Occipital lobe (tissue), 2 donors: ENCODE data around the gene PAQR9. TPM values are rescaled to one million over a fixed set of nuclear protein-coding genes. Genes with fewer than 3 reads are reported as not detected.

Experiments
- DNase-seq: peaks from one replicate; lab custom pipeline; 2025; lab: John Stamatoyannopoulos, UW
- total RNA-seq: library from RNA; depleted of rRNA; stranded (reverse); fragments of >200 nt; gene quantifications from one replicate; pipeline ENCODE4 v1.2.3, GENCODE V29; 2014

The PAQR9 gene
- total RNA-seq, 1 donor from 2014 or later: 0.94 TPM

DNA sequence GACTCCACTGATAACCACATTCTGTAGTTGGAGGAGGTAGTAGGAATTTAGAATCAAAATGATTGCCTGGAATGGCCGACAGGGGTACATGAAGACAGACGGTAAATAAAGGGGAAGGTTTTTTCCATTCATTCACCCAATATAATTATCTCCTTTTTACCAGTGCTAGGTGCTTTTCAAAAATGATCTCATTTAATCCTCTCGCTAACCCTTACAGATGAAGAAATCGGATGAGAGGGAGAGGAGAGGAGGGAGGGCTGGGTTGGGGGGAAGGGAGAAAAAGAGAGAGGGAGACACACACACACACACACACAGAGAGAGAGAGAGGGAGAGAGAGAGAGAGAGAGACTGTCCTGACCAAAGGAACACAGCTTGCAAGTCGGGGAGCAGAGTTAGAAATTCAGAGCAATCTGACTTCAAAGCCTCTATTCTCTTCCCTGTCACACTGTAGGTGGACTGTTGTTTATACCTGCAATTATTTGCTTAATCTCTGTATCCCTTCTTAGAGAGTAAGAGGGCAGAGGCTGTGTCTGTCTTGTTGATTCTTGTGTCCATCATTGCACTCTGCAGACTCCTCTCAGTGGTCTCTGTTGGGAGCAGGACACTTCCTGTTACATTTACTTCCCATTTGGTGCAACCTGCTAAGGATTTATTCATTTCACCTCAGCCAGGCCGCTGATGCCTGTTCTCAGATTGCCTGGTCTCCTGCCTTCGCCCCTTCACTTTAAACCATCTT, 18.7 kb upstream of the PAQR9 start:
- no peak for DNase-seq

- no peak for DNase-seq
These were observed 17.6 kb upstream of the PAQR9 start for GRCh38 chr3:142981108-142981507.

GRCh38 chr3:142977399-142977728, 13.9 kb upstream of the PAQR9 start:
- DNase-seq: no peak

DNA sequence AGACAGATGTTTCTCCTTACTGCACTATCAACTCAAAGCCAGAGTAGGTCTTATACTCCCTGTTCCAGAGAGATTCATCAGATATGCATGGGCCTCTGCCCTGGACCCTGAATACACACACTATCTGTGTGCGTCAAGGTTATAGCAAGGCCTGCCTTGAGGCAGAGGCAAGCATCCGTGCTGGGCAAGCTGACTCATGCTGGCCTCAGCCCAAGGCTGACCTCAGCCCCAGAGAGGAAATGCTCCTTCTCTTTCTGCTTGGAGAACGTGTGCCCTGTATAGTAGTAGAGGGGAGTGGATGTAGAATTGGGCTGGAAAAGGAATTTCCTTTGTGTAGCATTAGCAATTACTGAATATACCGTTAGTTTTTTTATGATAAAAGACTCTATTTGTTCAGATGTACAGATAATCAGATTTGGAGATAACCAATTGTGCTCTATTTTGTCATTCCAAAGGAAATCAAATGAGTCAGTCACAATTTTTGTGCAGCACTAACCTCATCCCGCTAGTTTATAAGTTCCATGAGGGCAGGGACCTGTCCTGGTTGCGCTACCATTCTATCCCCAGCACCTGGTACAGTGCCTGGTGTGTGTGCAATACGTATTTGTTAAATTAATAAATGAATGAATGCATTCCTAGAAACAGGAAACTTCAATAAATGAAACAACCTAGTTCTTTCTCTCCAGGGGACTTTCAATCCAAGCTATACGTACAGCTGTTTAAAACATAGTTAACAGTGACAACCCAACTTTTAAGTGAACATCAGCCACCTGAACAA, 13.3 kb upstream of the PAQR9 start:
- peak; percentile 28 for DNase-seq

- DNase-seq: no peak
These were observed 12.0 kb upstream of the PAQR9 start for GRCh38 chr3:142975316-142975995.

DNA sequence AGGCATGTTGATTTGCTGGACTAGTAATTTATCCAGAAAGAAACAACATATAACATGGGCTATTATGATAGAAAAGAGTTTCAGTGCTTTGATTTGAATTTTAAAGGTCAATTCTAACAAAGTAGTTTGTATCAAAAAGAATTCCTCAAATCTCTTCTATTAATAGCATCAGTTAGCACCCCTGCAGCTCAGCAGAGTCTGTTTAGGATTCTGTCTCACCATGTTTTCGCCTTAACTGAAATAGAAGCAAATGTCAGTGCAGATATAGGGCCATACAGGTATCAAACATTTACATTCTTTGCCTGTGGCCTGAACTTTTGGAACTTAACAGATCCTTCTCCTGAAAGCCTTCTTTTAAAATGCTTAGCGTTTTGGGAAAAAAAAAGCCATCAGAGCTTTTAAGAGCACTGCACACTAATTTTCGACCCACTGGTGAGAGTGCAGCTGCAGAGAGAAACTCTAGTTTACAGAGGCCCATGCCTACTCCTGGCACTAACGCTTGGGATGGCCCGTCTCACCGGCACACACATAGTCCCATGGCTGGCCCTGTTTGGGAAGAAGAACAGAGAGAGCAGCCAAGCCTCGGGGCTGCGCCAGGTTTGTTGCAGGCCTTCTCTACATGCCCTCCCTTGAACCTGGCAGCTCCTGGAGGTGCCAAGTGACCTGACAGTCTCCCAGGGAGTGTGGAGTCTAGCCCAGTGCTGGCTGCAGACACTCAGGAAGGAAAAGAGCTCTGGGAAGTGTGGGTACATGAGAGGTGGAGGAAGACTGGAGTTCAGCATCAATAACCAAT, 9.9 kb upstream of the PAQR9 start:
- no peak for DNase-seq

GRCh38 chr3:142972092-142972753, 8.7 kb upstream of the PAQR9 start:
- DNase-seq: no peak

DNA sequence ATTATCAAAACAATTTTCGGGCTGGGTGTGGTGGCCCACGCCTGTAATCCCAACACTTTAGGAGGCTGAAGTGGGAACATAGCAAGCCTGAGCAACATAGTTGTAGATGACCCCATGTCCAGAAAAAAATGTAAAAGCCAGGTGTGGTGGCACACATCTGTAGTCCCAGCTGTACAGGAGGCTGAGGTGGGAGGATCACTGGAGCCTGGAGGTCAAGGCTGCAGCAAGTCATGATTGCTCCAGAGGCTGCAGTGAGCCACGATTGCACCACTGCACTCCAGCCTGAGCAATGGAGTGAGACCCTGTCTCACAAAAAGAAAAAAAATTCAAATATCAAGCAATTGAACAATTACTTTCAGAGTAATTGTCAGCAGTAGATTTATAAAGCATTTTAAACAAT, 8.0 kb upstream of the PAQR9 start:
- no peak for DNase-seq

GRCh38 chr3:142968319-142969025, 5.0 kb upstream of the PAQR9 start:
- no peak for DNase-seq

- no peak for DNase-seq
These were observed 3.3 kb upstream of the PAQR9 start for GRCh38 chr3:142966808-142967207.

DNA sequence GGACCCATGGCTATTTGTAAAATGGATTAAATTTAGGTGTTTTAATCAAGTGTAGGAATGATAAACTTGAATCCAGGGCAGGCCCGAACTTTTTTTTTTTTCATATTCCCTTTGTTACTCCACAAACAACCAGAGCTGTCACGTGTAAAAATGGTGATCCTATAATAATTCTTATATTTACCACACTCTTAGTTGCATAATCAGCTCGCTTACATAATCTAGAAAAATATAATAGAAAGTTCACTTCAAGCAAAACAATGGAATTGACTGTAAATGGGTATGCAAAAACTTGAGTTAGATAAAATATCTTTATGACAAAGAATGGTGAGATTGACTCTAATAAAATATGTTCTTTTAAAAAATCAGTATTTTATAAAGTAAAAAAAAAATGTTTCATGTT, 2.1 kb upstream of the PAQR9 start:
- no peak for DNase-seq

DNA sequence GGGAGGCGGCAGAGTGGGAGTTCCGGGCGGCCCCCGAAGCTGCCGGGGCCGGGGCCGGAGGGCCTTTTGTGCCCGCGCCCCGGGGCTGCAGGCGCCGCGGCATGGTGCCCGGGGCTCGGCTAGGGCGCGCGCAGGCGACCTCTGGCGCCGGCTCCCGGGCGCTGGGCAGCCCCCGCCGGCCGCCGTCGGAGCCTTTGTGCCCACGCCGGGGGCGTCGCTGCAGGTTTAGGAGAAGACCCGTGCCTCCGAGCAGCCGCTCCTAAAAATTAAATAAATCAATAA, 299 bp downstream of the PAQR9 start:
- no peak for DNase-seq

GRCh38 chr3:142962520-142963233, 797 bp downstream of the PAQR9 start:
- no peak for DNase-seq

GRCh38 chr3:142962175-142962519, 1.3 kb downstream of the PAQR9 start:
- no peak for DNase-seq

DNA sequence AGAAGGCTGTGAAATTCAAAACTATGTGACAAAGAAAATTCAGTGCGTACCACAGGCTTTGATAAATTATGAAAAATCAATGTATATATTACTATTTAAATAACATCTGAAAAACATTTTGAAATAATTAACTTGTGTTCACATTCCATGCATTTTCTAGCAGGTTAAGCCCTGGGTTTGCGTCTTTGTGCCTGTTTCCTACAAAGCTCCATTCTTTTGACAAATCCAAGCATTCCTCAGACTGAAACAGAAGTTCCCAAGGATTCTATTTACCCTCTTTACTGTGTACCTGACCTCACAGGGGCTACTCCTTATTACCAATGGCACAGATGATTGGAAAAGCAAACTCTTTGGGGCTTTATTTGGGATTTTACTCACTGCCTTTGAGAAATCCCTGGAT, 1.9 kb downstream of the PAQR9 start:
- DNase-seq: no peak

- no peak for DNase-seq
These were observed 3.1 kb downstream of the PAQR9 start for GRCh38 chr3:142960322-142960850.

- DNase-seq: no peak
These were observed 4.8 kb downstream of the PAQR9 start for GRCh38 chr3:142958707-142959106.

DNA sequence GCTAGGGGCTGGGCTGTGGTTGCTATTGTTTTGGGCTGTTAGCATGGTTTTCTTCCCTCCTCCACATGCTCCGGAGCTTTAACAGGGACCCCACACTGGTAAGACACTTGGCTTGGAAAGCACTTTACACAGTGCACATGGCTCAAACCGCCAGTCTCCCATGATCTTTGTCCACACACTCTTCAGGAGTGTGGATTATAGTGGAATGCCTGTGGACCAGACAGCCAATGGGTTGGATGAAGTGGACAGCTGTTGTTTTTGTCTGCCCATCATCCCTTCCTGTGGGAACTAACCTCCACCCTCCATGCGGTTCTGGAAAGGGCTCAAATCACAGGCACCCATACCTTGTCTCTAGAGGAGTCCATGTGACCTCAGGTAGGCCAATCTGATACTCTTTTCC, 10.0 kb downstream of the PAQR9 start:
- DNase-seq: no peak

GRCh38 chr3:142952272-142953193, 10.9 kb downstream of the PAQR9 start:
- DNase-seq: no peak
